PC-3 (cell line): ENCODE measurements around the gene SSNA1. TPM values are rescaled to one million over a fixed set of nuclear protein-coding genes. Genes with fewer than 3 reads are reported as not detected.

Experiments used
- ATAC-seq: fragments of 200-7000 bp; cut with Tn5 transposase; 2 replicates; pipeline ENCODE4 v1.9.1; 2020; ENCODE audit warnings: mild to moderate bottlenecking, moderate library complexity
- BruUV-seq: library from RNA; stranded (reverse); fragments of 400-500 nt; replicated peaks from 2 replicates; lab custom pipeline; 2021; lab: Mats Ljungman, UMichigan
- CTCF ChIA-PET: fragments of 300-600 bp; sonication (Branson Sonifier 250); formaldehyde crosslinking; loops from one replicate; lab custom pipeline; 2022; ENCODE audit warnings: antibody characterized with exemption; lab: Charles Lee
- POLR2A ChIA-PET: fragments of 300-600 bp; sonication (Branson Sonifier 250); formaldehyde crosslinking; loops from one replicate; lab custom pipeline; 2022; ENCODE audit warnings: antibody characterized with exemption; ENCODE audit not compliant: unreplicated experiment; lab: Charles Lee
- DNase-seq: peaks from one replicate; pipeline ENCODE4 v3.0.0-alpha.2; 2015
- H2AFZ ChIP-seq: fragments of 300-600 bp; sonication (generic); 2 replicates; pipeline ENCODE4 v1.6.0; 2016; ENCODE audit warnings: antibody characterized with exemption, low read length
- H3F3A ChIP-seq: fragments of 300-600 bp; sonication (generic); one replicate; pipeline ENCODE4 v1.6.0; 2017; ENCODE audit warnings: antibody characterized with exemption, low read length, control low read depth, mild to moderate bottlenecking; ENCODE audit not compliant: unreplicated experiment
- H3K27ac ChIP-seq: fragments of 300-600 bp; sonication (generic); 2 replicates; pipeline ENCODE4 v1.5.1; 2016; ENCODE audit warnings: mild to moderate bottlenecking, low read length
- H3K27me3 ChIP-seq: fragments of 300-600 bp; sonication (generic); 2 replicates; pipeline ENCODE4 v1.6.1; 2016; ENCODE audit warnings: low read length, mixed read lengths
- H3K36me3 ChIP-seq: fragments of 300-600 bp; sonication (generic); 2 replicates; pipeline ENCODE4 v1.6.1; 2016; ENCODE audit warnings: low read depth, mixed run types, low read length, mixed read lengths
- H3K4me1 ChIP-seq: fragments of 300-600 bp; sonication (generic); 2 replicates; pipeline ENCODE4 v1.5.1; 2016; ENCODE audit warnings: low read length; ENCODE audit not compliant: insufficient read depth
- H3K4me2 ChIP-seq: fragments of 300-600 bp; sonication (generic); 2 replicates; pipeline ENCODE4 v1.6.0; 2016; ENCODE audit warnings: low read length
- H3K4me3 ChIP-seq: fragments of 300-600 bp; sonication (generic); 2 replicates; pipeline ENCODE4 v1.5.1; 2016; ENCODE audit warnings: mild to moderate bottlenecking, low read length, mixed read lengths
- H3K79me2 ChIP-seq: fragments of 300-600 bp; sonication (generic); 2 replicates; pipeline ENCODE4 v1.6.1; 2017; ENCODE audit warnings: low read length, mixed read lengths
- H3K9ac ChIP-seq: fragments of 300-600 bp; sonication (generic); 2 replicates; pipeline ENCODE4 v1.6.0; 2016; ENCODE audit warnings: mild to moderate bottlenecking, low read length
- H3K9me2 ChIP-seq: fragments of 300-600 bp; sonication (generic); replicated peaks from 2 replicates; pipeline ENCODE4 v1.6.1; 2016; ENCODE audit warnings: mixed run types, low read length, mixed read lengths
- H3K9me3 ChIP-seq: fragments of 300-600 bp; sonication (generic); 2 replicates; pipeline ENCODE4 v1.6.1; 2016; ENCODE audit warnings: low read length, mixed read lengths
- H4K20me1 ChIP-seq: fragments of 300-600 bp; sonication (generic); 2 replicates; pipeline ENCODE4 v1.6.1; 2016; ENCODE audit warnings: low read length, mixed read lengths
- CTCF ChIP-seq: fragments of 300-600 bp; sonication (generic); conservative IDR thresholded peaks from 2 replicates; pipeline ENCODE4 v1.5.1; 2017; ENCODE audit warnings: antibody characterized with exemption, low read depth, mild to moderate bottlenecking, low read length
- EZH2 ChIP-seq: fragments of 300-600 bp; sonication (generic); IDR thresholded peaks from one replicate; pipeline ENCODE4 v1.6.1; 2017; ENCODE audit warnings: antibody characterized with exemption, mild to moderate bottlenecking, low read length; ENCODE audit not compliant: unreplicated experiment
- EZH2phosphoT487 ChIP-seq: fragments of 300-600 bp; sonication (generic); IDR thresholded peaks from 2 replicates; pipeline ENCODE4 v1.6.1; 2018; ENCODE audit warnings: mild to moderate bottlenecking, antibody characterized with exemption, low read length, borderline replicate concordance
- intact Hi-C: fragments of 100-400 bp; cut with micrococcal nuclease; formaldehyde crosslinking; loops from 2 replicates; pipeline ENCODE4 v1.9.0; 2023
- total RNA-seq: library from RNA; depleted of rRNA; stranded (reverse); fragments of >200 nt; gene quantifications from 2 replicates; pipeline ENCODE4 v1.2.3, GENCODE V29; 2014

Gene SSNA1
- total RNA-seq, 1 experiment from 2014 or later: 123 TPM

- Histone ChIP-seq H2AFZ (peak within 1 kb of the TSS; percentile 74), H3K9ac (peak within 1 kb of the TSS; percentile 99), H3K9me2 (no peaks in the 10 kb centered on the region), H3K36me3 (no peaks in the 10 kb centered on the region), H3K4me2 (peak within 1 kb of the TSS; percentile 98), H3K27me3 (no peaks in the 10 kb centered on the region), H3K4me1 (peaks cover 24% of the 10 kb centered on the region), H3K79me2 (peaks cover 58% of the 10 kb centered on the region), H3K4me3 (peak within 1 kb of the TSS; percentile 99), H3K27ac (0 out of 2 replicates have a peak within 1 kb of the TSS, but pooled peaks have one; percentile 20), H4K20me1 (no peaks in the 10 kb centered on the region), H3K9me3 (no peaks in the 10 kb centered on the region), H3F3A (no peaks in the 10 kb centered on the region)
- DNase-seq (peak; percentile 82), ATAC-seq (peak; percentile 44)
- no peak for TF ChIP-seq EZH2phosphoT487
- no peak for TF ChIP-seq EZH2
- TF ChIP-seq CTCF: no peak
- ChIA-PET CTCF (no interaction called here), POLR2A (no interaction called here)
- BruUV-seq: no TSS peak
- intact Hi-C loops: no loop called here
Observed at GRCh38 chr9:137205126-137206069, 16.9 kb downstream of the SSNA1 start, which contains the start of the genes NDOR1 and TMEM203. Gene NDOR1, plus strand, starts transcription at chr9:137205700. Its CDS starts 78 bp downstream, at chr9:137205778. Gene TMEM203, minus strand, starts transcription at chr9:137205648. Its CDS starts 234 bp downstream, at chr9:137205414.

DNA sequence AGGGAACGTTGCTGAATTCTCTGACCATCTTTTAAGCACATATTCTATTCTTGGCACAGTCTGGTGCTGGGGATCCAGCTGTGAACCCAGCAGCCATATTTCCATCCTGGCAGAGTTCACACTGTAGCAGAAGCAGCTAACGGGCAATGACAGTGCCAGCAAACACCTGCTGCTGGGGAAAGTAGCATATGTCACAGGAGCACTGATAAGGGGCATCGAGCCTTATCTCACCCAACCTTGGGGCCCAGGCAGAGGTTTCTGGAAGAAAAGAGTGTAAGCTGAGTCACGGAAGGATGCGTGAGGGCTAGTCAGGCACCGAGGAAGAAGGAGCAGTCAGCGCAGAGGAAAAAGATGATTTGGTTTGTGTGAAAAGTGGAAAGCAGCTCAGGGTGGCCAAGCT is 18.1 kb downstream of the SSNA1 start:
- Histone ChIP-seq H3K4me3 (peak overlapping the region; percentile 99), H4K20me1 (no peaks in the 10 kb centered on the region), H3K9me2 (no peaks in the 10 kb centered on the region), H2AFZ (no peak overlapping the region), H3K4me1 (peaks cover 20% of the 10 kb centered on the region), H3K4me2 (peak overlapping the region; percentile 98), H3K79me2 (peaks cover 52% of the 10 kb centered on the region), H3K9me3 (no peaks in the 10 kb centered on the region), H3K27me3 (no peaks in the 10 kb centered on the region), H3F3A (no peaks in the 10 kb centered on the region), H3K36me3 (no peaks in the 10 kb centered on the region), H3K27ac (no peak overlapping the region), H3K9ac (peak overlapping the region; percentile 99)
- BruUV-seq: no TSS peak
- ATAC-seq (no peak), DNase-seq (no peak)
- CTCF ChIA-PET: no interaction called here
- POLR2A ChIA-PET: no interaction called here
- TF ChIP-seq EZH2phosphoT487 (no peak), EZH2 (no peak), CTCF (no peak)
- intact Hi-C loops: no loop called here

- intact Hi-C loops: no loop called here
- no TSS peak for BruUV-seq
- CTCF ChIA-PET: no interaction called here
Observed at GRCh38 chr9:137211532-137211931, 23.1 kb downstream of the SSNA1 start.

More at GRCh38 chr9:137211532-137211931, 23.1 kb downstream of the SSNA1 start:
- Histone ChIP-seq H3K9ac (no peak overlapping the region), H3K9me2 (no peaks in the 10 kb centered on the region), H3K36me3 (no peaks in the 10 kb centered on the region), H3F3A (no peaks in the 10 kb centered on the region), H3K4me2 (no peak overlapping the region), H3K4me1 (peaks cover 8% of the 10 kb centered on the region), H2AFZ (no peak overlapping the region), H3K4me3 (no peak overlapping the region), H3K27ac (no peak overlapping the region), H4K20me1 (no peaks in the 10 kb centered on the region), H3K79me2 (peaks cover 11% of the 10 kb centered on the region), H3K9me3 (no peaks in the 10 kb centered on the region), H3K27me3 (no peaks in the 10 kb centered on the region)
- no peak for TF ChIP-seq EZH2phosphoT487
- ATAC-seq (no peak), DNase-seq (no peak)
- POLR2A ChIA-PET: no interaction called here
